ENCODE measurements around the gene ZNF469. TPM values are rescaled to one million over a fixed set of nuclear protein-coding genes. Genes with fewer than 3 reads are reported as not detected.

ZNF469 gene
- total and polyA plus RNA-seq, 9 donors: 0.52 to 16.2 (median 5.5) TPM

GRCh38 chr16:88414521-88415380 is 32.0 kb downstream of the ZNF469 start:
- 86 to 94% (median 87%) methylated on average over 30 to 34 of the region's 34 CpGs for WGBS, 3 donors
- Histone ChIP-seq H3K27me3 (no peaks in the 10 kb centered on the region), H3K27ac (no peak overlapping the region), H3K4me1 (ENCODE audit: insufficient read depth) (no peaks in the 10 kb centered on the region), H3K4me3 (no peak overlapping the region), H3K9me3 (no peaks in the 10 kb centered on the region), H3K36me3 (no peaks in the 10 kb centered on the region)
- no peak for DNase-seq
- TF ChIP-seq CTCF (IDR thresholded peaks at IDR 0.05) (no peak), EP300 (IDR thresholded peaks at IDR 0.05) (no peak), POLR2A (IDR thresholded peaks at IDR 0.05) (no peak)
- intact Hi-C loops (cut with DNase I): no loop called here

GRCh38 chr16:88415381-88415705 is 32.6 kb downstream of the ZNF469 start:
- intact Hi-C loops (cut with DNase I): no loop called here
- H3K4me3 ChIP-seq: no peak overlapping the region

GRCh38 chr16:88415713-88416323 is 33.1 kb downstream of the ZNF469 start:
- Histone ChIP-seq H3K27ac (no peak overlapping the region), H3K4me1 (ENCODE audit: insufficient read depth) (no peaks in the 10 kb centered on the region), H3K27me3 (no peaks in the 10 kb centered on the region), H3K36me3 (no peaks in the 10 kb centered on the region), H3K9me3 (no peaks in the 10 kb centered on the region), H3K4me3 (no peak overlapping the region)
- TF ChIP-seq EP300 (IDR thresholded peaks at IDR 0.05) (no peak), CTCF (IDR thresholded peaks at IDR 0.05) (no peak)
- 80 to 86% (median 81%) methylated on average over 24 to 29 of the region's 29 CpGs for whole genome bisulfite sequencing, 3 donors
- DNase-seq: no peak
- intact Hi-C loops (cut with DNase I): no loop called here

More at GRCh38 chr16:88415381-88415705, 32.6 kb downstream of the ZNF469 start:
- no peaks in the 10 kb centered on the region for H3K9me3 ChIP-seq
- H3K36me3 ChIP-seq: no peaks in the 10 kb centered on the region
- H3K4me1 ChIP-seq (ENCODE audit: insufficient read depth): no peaks in the 10 kb centered on the region
- no peak overlapping the region for H3K27ac ChIP-seq
- DNase-seq: no peak
- 85 to 96% (median 91%) methylated on average over 4 to 5 of the region's 5 CpGs for WGBS, 3 donors
- no peak for TF ChIP-seq POLR2A (IDR thresholded peaks at IDR 0.05)
- TF ChIP-seq EP300 (IDR thresholded peaks at IDR 0.05): no peak
- TF ChIP-seq CTCF (IDR thresholded peaks at IDR 0.05): no peak
- no peaks in the 10 kb centered on the region for H3K27me3 ChIP-seq

- WGBS, 3 donors: 81 to 86% (median 86%) methylated on average over 17 of the region's 17 CpGs
- intact Hi-C loops (cut with DNase I): no loop called here
- no peaks in the 10 kb centered on the region for H3K36me3 ChIP-seq
- TF ChIP-seq CTCF (IDR thresholded peaks at IDR 0.05) (no peak), POLR2A (IDR thresholded peaks at IDR 0.05) (no peak), EP300 (IDR thresholded peaks at IDR 0.05) (no peak)
- H3K4me1 ChIP-seq (ENCODE audit: insufficient read depth): no peaks in the 10 kb centered on the region
- no peaks in the 10 kb centered on the region for H3K9me3 ChIP-seq
- H3K4me3 ChIP-seq: no peak overlapping the region
- no peaks in the 10 kb centered on the region for H3K27me3 ChIP-seq
- H3K27ac ChIP-seq: no peak overlapping the region
- no peak for DNase-seq
Measured at GRCh38 chr16:88416686-88417085, 33.9 kb downstream of the ZNF469 start.
